Islet precursor cell (in vitro differentiated cells): ENCODE data around the gene THSD7A.

Source experiments
- DNase-seq: peaks from one replicate; pipeline ENCODE4 v3.0.0-alpha.2; 2018

THSD7A gene, protein sequence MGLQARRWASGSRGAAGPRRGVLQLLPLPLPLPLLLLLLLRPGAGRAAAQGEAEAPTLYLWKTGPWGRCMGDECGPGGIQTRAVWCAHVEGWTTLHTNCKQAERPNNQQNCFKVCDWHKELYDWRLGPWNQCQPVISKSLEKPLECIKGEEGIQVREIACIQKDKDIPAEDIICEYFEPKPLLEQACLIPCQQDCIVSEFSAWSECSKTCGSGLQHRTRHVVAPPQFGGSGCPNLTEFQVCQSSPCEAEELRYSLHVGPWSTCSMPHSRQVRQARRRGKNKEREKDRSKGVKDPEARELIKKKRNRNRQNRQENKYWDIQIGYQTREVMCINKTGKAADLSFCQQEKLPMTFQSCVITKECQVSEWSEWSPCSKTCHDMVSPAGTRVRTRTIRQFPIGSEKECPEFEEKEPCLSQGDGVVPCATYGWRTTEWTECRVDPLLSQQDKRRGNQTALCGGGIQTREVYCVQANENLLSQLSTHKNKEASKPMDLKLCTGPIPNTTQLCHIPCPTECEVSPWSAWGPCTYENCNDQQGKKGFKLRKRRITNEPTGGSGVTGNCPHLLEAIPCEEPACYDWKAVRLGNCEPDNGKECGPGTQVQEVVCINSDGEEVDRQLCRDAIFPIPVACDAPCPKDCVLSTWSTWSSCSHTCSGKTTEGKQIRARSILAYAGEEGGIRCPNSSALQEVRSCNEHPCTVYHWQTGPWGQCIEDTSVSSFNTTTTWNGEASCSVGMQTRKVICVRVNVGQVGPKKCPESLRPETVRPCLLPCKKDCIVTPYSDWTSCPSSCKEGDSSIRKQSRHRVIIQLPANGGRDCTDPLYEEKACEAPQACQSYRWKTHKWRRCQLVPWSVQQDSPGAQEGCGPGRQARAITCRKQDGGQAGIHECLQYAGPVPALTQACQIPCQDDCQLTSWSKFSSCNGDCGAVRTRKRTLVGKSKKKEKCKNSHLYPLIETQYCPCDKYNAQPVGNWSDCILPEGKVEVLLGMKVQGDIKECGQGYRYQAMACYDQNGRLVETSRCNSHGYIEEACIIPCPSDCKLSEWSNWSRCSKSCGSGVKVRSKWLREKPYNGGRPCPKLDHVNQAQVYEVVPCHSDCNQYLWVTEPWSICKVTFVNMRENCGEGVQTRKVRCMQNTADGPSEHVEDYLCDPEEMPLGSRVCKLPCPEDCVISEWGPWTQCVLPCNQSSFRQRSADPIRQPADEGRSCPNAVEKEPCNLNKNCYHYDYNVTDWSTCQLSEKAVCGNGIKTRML (N-terminal part only)

DNA sequence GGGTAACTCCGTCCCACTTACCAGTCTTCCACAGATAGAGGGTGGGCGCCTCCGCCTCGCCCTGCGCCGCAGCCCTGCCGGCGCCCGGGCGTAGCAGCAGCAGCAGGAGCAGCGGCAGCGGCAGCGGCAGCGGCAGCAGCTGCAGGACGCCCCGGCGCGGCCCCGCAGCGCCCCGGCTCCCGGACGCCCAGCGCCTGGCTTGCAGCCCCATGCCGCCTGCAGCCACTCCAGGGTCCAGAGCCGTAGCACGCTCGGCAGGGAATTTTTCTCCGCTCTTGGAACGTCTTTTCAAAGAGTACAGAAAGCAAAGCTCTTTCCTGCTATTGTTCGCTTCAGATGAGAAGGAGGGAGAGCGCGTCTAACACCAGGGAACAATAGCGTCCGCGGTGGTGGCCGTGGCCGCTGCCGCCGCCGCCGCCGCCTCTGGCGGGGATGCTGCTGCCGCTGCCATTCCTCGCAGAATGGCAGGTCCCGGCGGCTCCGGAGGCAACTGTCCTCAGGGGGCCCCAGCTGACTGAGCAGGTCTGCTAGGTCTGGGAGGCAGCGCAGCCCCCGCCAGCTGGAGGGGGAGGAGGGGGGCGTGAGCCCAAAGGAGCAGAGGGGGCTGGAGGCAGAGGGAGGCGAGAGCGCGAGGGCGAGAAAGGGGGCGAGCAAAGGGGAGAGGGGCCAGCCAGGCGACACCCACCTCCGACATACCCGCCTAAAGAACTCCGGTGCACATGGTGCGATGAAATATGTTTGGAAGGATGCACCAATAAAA, at the start of gene THSD7A:
THSD7A (minus strand) TSS at position 463 of the 760 bp plus-strand sequence; CDS start at position 211, 252 bp downstream.
- peak; percentile 85 for DNase-seq

DNA sequence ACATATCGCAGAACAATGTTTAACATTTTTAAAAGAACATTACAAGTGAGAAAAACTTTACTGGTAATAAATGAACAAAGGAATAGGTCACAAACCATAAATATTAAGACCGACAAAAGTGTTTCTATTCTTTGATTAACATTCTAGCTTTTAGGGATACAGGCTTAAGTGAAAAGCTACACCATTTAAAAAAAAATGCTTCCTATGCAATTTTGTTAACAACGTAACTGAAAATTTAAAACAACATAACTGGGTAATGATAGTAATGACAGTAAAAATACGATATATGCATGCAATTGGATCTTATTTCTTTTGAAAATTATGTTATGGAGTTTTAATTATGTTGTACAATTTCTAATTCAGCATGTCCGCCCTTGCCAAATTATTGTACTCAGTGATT, 49.7 kb upstream of the THSD7A start:
- no peak for DNase-seq

DNA sequence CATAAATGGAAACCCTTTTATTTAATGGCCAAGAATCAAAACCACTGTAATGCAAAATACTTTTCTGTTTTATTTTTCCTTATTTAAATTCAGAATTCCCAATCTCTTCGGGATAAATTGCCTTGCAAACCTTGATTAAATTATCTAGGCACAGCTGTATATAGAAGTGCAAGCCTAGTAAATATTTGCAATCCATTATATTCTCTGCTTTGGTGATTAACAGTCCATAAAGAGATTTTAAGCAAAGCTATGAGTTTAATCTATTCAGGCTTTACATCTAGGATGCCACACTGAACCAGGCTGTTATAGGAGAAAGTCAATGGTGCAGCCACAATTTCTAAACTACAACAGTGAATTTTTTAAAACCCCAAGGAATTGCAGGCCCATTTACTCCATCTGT, 43.6 kb upstream of the THSD7A start:
- DNase-seq = no peak

DNA sequence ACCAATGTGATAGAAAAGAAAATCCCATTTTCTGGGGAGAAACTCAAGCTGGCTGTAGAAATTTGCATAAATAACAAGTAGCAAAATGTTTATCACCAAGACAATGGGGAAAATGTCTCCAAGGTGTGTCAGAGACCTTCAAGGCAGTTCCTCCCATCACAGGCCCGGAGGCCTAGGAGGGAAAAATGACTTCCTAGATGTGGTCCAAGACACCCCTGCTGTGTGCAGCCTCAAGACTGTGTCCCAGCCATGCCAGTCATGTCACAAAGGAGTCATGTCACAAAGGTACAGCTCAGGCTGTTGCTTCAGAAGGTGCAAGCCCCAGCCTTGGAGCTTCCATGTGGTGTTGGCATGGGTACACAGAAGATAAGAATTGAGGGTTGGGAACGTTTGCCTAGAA, 33.7 kb upstream of the THSD7A start:
- DNase-seq = no peak

DNA sequence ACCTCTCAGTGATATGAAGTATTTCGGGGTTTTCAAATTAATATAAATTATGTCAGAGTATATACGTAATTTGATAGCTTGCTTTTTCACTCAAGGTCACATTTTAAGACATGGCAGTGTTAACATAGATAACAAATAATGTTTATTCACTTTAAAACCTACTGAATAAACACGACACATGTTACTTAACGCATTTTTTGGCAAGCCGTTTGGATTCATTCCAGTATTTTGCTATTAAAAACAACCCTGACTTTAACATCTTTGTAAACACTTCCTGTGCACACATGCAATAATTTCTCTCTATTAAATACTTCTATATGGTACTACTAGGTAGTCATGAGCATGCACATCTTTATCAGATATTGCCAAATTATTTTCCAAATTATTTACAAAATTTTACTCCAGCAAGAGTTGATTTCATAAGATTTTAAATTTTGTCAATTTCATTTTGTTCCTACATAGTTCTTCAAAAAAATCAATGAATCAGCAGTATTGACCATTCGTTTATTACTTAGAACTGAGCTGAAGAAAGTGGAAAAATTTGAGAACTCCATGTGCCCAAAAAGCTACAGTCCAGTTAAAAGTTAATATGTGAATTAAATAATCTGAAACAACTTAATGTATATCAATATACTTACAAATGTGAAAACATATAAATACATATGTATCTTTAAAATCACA, 26.8 kb upstream of the THSD7A start:
- DNase-seq = no peak

DNA sequence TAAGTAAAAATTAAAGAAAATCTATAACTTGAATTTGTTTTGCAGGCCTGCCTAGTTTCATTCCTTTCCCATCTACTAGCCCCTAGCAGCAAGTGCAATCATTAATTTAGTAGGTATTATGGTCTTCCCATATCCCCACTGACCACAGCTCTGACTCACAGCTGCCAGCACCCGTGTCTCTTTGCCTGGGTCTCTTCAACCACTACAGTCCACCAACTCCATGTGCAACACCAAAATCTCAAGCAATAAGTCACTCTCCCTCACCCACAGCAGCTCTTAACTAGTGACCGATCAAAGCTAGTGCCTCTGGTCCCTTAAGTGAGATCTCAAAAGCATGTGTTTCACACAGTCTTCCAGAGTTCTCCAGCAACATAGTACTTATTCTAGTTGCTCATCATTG, 26.0 kb upstream of the THSD7A start:
- DNase-seq = no peak

DNA sequence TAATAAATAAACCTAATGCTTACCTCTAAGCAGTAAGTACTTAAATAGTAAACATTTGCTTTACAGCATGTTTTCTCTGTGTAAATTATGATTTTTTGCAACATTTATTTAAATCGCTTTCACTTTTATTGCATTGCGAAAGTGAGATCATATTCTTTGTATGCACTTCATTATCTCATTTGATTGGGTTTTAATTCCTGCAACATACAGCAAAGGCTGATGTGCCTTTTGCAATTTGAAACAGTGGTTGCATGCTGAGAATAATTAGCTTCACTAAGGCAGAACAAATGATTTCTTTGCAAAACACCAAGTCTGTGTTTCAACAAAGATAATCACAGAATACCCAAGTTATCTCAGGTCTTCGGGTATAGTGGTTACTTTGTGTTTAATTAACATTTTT, 16.3 kb upstream of the THSD7A start:
- DNase-seq = no peak

DNA sequence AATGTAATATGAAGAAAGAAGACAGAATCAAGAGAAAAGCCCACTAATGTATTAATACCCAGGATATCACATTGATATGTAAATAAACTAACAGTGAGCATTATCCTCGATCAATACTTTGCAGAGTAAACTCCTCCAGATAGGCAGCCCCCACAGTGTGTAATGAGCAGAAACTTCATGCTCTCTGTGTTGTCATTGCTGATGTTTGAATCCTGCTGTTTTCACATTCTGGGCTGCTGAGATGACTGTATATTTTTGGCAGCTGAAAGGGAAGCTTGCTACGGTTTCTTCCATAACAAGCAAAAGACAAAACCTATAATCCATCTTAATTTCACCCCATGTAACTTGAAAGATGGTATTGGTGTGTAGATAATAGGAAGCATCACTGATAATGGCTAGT, 15.3 kb upstream of the THSD7A start:
- DNase-seq = no peak

DNA sequence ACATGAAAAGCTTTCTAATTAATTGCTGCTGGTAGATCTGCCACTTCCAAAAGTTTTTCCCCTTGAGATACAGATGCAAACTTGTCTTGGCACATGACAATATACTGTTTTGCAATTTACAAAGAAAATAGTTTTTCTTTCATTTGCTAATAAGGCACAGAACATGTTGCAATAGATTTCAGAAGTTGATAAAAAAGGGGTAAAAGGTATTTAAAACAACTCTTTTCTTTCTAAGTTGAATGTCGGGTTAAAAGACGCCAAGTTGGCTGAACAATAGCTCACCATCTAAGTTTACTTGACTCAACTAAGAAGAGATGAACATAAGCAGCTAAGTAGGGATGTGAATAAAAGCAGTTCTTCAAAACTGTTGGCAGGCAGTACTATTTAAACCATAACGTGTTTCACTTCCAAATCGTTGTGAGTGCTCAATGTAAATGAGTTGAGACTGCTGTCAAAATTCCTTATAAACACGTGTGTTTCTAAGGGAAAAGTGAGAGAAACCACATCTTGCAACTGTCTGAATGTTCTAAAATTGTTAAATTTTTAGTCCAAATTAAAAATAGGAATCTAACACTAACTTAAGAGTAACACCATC, 14.5 kb upstream of the THSD7A start:
- no peak for DNase-seq

DNA sequence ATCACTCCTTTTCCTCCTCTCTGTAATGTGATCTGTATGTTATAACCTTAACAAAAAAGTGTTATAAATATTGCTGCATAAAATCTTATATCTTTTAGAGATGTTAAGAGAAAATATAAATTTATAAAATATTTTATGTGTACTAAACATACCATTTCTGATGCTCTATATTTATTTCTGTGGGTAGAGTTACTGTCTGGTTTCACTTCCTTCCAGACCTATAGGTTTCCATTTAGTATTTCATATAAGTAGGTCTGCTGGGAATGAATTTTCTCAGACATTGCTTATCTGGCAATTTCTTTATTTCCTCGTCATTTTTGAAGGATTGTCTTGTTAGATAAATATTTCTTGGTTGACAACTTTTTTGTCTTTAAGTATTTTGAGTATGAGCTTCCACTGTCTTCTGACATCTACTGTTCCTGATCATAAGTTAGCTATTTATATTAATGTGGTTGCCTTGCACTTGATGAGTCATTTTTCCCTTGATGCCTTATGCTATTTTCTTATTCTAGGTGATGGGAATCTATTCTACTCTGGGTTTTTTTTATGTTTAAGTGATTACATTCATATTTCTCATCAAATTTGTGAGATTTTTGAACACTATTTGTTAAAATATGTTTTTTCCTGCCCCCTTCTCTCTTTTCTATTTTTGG, 11.2 kb upstream of the THSD7A start:
- no peak for DNase-seq

DNA sequence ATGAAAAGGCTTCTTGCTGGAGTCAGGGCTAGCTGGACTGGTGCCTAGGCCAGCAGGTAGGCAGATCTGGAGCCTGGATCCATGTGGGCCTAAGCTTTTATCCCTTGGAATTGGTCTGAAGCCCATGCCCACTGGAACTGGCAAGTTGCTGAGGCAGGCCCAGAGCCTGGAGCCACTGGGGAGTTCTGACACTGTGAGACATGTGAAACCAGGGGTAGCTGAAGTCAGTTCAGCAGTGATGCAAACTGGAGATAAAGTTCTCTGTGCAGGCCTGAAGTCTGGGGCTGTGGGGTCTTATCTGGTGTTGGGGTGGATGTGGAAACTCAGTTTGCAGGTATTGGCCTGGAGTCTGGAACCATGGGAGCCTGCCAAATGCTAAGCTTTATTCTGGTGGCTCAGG, 9.7 kb upstream of the THSD7A start:
- no peak for DNase-seq

DNA sequence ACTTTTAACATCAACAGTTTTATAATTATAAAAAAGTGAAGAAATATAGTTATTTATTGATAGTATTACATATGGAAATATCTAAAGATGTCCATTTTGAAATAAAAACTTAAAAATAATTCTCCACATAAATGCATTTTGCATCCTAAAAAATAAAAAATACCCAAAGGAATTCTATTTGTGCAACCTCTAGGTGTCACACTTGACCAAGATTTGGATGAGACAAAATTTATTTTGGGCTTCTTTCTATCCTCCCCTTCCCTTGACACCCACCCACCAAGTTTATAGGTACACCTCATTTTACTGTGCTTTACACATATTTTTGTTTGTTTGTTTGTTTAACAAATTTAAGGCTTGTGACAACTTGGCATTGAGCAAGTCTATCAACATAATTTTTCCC, 3.3 kb upstream of the THSD7A start:
- no peak for DNase-seq

DNA sequence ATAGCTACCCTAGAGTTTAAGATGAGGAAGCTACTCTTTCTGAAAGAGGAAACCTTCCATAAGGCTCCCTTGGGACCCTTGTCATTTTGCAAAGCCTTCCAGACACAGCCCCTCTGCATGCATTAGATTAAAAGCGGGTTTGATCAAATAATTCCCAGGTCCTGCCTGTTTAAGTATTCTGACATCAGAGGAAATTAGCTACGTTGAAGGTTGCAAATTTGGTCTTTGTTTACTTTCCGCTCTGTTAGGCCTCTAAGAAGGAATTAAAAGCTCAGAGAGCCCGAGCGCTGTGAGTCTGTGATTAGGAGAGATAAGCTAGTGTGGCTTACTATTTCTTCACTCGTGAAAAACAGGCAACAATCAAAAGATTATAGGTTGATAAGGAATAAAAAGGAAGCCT, 1.4 kb upstream of the THSD7A start:
- no peak for DNase-seq

DNA sequence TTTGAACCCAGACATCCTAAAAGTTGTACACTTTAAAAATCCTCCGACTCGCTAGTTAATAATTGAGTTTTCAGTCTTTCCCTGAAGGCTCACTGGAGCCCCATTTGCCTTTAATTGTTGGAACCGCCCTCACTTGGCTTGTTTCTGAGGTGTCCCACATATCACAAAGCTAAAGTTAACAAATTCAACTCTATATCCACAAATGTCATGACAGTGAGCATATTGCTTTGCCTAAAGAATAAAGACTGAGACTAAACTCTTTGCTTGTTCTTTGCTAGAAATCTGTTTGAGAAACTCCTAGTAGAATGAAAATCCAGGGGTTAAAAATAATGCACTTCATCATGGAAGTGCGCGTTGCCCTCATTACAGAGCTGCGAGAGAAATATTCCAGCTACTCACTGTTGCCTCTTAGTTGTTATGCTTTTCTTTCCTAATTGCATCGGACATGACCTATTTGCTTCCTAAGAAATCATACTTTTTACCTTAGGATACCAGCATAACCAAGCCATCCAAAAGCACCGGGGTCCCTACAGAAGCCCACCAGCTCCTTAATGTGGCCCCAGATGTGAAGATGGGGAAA, 752 bp downstream of the THSD7A start:
- DNase-seq = no peak

DNA sequence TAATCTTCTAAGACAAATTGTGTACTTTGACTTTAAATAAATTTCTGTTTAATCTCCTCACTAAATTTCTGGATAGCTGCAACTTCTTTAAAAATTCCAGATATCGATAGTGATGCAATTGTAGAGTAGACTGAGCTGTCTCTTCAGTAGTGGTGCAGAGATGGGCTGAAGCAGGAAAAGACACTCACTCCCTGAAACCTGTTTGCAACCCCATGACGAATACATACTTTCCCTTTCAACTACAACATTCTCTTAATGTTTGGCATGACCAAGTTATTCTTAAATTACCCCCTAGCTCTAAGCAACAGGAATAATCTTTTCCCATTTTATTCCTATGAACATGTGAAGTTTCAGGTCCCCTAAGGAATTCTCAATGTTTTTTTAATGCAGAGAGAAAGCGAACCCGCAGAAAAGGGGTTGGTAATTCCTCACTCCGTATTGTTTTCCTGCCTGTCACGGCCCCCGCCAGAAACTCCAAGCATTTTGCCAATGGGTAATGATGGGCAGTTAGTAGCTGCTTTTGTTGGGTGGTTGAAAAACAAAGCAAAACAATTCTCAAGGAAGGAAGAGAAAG, 1.3 kb downstream of the THSD7A start:
- no peak for DNase-seq

DNA sequence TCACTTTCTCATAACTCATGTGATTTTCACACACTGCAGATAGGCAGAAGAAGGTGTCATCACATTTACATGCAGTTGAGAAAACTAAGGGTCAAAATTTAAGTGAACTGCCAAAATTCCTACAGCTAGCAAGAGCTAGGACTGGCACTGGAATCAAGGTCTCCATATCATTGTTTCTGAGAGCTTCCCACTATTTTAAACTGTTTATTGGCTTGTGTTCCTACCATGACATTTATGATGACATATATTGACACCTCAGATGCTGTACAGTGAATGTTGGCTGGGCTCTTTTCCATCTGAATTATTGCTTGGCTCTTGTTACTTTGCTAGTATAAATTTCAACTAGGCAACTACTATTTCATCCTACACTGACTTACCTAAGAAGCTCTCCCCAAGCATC, 2.0 kb downstream of the THSD7A start:
- no peak for DNase-seq

DNA sequence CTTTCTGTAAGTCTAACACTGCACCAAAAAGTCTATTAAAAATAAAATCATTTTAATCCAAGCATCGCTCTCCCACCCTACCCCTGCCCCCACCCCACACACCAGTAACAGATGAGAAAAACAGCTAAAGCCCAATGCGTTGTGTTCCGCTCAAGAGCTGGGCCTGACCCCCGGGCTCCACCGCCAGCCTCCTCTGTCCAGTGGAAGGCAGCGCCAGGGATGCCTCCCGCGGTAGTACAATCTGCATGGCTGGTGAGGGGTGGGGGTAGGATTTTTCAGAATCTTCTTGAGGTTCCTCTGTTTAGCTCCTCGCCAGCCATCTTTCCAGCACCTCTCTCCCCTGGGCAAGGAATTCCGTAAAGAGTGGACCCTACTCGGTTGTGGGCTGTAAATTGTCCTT, 12.1 kb downstream of the THSD7A start:
- DNase-seq = no peak

DNA sequence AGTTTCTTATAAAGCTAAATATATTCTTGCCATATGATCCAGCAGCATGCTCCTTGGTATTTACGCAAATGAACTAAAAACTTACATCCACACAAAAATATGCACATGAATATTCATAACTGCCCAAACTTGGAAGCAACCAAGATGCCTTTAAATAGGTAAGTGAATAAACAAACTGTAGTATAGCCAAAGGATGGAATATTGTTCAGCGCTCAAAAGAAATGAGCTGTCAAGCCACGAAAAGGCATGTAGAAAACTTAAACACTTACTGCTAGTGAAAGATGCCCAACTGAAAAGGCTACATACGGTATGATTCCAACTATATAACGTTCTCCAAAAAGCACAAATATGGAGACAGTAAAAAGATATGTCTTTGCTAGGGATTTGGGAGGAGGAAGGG, 12.7 kb downstream of the THSD7A start:
- no peak for DNase-seq

DNA sequence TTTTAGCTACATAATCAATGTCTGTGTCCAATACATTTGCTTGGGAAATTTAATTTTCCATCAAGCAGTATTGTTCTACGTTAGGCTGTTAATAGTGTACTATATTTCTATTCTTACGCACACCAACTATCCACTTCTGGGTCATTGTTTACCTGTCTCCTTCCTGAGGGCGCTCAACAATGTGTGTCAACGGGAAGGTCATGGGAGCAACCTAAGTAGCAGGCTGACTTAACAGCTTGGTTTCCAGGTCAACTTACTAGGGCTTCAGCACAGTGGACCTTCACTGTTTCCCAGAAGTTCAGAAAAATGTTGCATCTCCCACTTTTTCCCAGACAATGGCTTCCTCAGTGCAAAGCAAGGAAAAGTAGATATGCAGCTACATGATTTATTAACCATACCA, 13.7 kb downstream of the THSD7A start:
- DNase-seq = no peak

DNA sequence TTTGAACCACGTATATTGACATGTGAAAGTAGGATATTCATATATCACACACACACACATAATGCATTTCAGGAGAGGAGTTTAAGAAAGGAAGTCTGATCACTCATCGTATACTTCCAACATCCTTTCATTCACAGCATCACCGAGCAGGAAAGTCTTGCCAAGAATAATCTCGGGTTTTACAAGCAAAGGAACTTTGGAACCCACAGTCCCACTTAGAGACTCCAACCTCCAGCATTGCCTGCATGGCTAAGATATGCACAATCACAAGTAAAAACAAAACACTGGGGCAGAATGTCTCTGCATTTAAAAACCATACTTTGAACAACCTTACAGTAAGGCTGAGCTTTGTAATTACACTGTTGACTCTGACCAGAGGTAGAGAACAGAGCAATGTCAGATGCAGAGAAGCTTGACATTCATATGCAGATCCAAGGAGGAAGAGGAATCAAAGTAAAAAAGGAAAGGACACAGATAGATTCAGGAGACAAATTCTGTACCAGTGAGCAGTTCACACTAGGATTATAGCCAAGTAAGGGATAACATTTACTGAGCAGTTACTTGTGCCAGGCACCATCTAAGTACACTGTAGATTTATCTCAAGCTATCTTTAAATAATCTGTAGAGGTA, 14.8 kb downstream of the THSD7A start:
- no peak for DNase-seq
